PFSK-1 (cell line): ENCODE measurements around the gene EPHA8.

Experiments used
- POLR2AphosphoS5 ChIP-seq: IDR thresholded peaks from 2 replicates; pipeline ENCODE4 v1.6.1; 2012; ENCODE audit warnings: low read depth, mild to moderate bottlenecking, control low read depth, low read length, moderate library complexity
- SIN3A ChIP-seq: IDR thresholded peaks from 2 replicates; pipeline ENCODE4 v1.6.1; 2012; ENCODE audit warnings: mild to moderate bottlenecking, low read length, moderate library complexity, borderline replicate concordance; ENCODE audit not compliant: insufficient read depth
- TAF1 ChIP-seq: IDR thresholded peaks from 2 replicates; pipeline ENCODE4 v1.6.1; 2012; ENCODE audit warnings: low read length, control low read depth, borderline replicate concordance; ENCODE audit not compliant: insufficient read depth
- TF ChIP-seq, protein P1 (sequence below), 2 experiments: IDR thresholded peaks; 2 replicates each; pipeline versions ENCODE4 v1.6.1 to v1.8.0; 2011 to 2012; ENCODE audit warnings: low read depth in 2 of 2, low read length in 2 of 2, control low read depth in 1 of 2, inconsistent platforms in 1 of 2, mild to moderate bottlenecking in 1 of 2, moderate library complexity in 1 of 2; ENCODE audit not compliant: insufficient read depth in 1 of 2

DNA sequence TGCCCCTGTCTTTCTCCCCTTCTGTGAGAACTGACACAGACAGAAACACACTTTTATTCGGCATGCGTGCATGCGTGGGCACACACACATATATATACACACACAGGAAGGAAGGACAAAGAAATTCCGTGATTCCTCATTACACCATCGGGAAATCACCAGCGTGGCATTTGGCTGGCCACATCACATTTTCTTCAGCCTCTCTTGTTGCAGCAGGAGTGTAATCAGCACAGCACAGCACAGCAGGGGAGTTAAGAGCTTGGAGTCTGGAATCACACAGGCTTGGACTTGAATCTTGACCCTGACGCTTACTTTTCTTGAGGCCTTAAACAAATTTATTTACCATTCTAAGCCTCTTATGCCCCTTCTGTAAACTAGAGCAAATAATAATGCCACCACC, 45.3 kb upstream of the EPHA8 start:
- TF ChIP-seq TAF1 (no peak), POLR2AphosphoS5 (no peak), SIN3A (no peak)
- TF ChIP-seq, protein P1, sequence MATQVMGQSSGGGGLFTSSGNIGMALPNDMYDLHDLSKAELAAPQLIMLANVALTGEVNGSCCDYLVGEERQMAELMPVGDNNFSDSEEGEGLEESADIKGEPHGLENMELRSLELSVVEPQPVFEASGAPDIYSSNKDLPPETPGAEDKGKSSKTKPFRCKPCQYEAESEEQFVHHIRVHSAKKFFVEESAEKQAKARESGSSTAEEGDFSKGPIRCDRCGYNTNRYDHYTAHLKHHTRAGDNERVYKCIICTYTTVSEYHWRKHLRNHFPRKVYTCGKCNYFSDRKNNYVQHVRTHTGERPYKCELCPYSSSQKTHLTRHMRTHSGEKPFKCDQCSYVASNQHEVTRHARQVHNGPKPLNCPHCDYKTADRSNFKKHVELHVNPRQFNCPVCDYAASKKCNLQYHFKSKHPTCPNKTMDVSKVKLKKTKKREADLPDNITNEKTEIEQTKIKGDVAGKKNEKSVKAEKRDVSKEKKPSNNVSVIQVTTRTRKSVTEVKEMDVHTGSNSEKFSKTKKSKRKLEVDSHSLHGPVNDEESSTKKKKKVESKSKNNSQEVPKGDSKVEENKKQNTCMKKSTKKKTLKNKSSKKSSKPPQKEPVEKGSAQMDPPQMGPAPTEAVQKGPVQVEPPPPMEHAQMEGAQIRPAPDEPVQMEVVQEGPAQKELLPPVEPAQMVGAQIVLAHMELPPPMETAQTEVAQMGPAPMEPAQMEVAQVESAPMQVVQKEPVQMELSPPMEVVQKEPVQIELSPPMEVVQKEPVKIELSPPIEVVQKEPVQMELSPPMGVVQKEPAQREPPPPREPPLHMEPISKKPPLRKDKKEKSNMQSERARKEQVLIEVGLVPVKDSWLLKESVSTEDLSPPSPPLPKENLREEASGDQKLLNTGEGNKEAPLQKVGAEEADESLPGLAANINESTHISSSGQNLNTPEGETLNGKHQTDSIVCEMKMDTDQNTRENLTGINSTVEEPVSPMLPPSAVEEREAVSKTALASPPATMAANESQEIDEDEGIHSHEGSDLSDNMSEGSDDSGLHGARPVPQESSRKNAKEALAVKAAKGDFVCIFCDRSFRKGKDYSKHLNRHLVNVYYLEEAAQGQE (IDR thresholded peaks at IDR 0.05; ENCODE audit: insufficient read depth in 1 of 2, low read depth in 2 of 2, low read length in 2 of 2), result no peak
